Hepatocyte (in vitro differentiated cells): ENCODE results near the gene ZDHHC12. TPM values are rescaled to one million over a fixed set of nuclear protein-coding genes. Genes with fewer than 3 reads are reported as not detected.

Source experiments
- DNase-seq: peaks from one replicate; pipeline ENCODE4 v3.0.0-alpha.2; 2016; ENCODE audit warnings: low spot score
- H2AFZ ChIP-seq: fragments of 200-600 bp; sonication (generic); 2 replicates; pipeline ENCODE4 v1.6.0; 2016; ENCODE audit warnings: antibody characterized with exemption, mild to moderate bottlenecking
- H3K27ac ChIP-seq: fragments of 200-600 bp; sonication (generic); 2 replicates; pipeline ENCODE4 v1.5.1; 2016; ENCODE audit warnings: mild to moderate bottlenecking
- H3K27me3 ChIP-seq: fragments of 200-600 bp; sonication (generic); 2 replicates; pipeline ENCODE4 v1.6.1; 2016
- H3K36me3 ChIP-seq: fragments of 200-600 bp; sonication (generic); replicated peaks from 2 replicates; pipeline ENCODE4 v1.5.1; 2016; ENCODE audit warnings: low read depth; ENCODE audit not compliant: insufficient read depth
- H3K4me1 ChIP-seq: fragments of 200-600 bp; sonication (generic); 2 replicates; pipeline ENCODE4 v1.5.1; 2016; ENCODE audit warnings: mild to moderate bottlenecking, moderate library complexity; ENCODE audit not compliant: insufficient read depth
- H3K4me2 ChIP-seq: fragments of 200-600 bp; sonication (generic); 2 replicates; pipeline ENCODE4 v1.6.0; 2016
- H3K4me3 ChIP-seq: fragments of 200-600 bp; sonication (generic); 2 replicates; pipeline ENCODE4 v1.5.1; 2016; ENCODE audit warnings: mild to moderate bottlenecking
- H3K79me2 ChIP-seq: fragments of 200-600 bp; sonication (generic); 2 replicates; pipeline ENCODE4 v1.6.0; 2017; ENCODE audit warnings: mild to moderate bottlenecking
- H3K9me2 ChIP-seq: fragments of 200-600 bp; sonication (generic); replicated peaks from 2 replicates; pipeline ENCODE4 v1.6.0; 2017; ENCODE audit warnings: mild to moderate bottlenecking; ENCODE audit not compliant: insufficient read depth
- H3K9me3 ChIP-seq: fragments of 200-600 bp; sonication (generic); 2 replicates; pipeline ENCODE4 v1.5.1; 2016; ENCODE audit warnings: low read depth, mild to moderate bottlenecking
- H4K20me1 ChIP-seq: fragments of 200-600 bp; sonication (generic); 2 replicates; pipeline ENCODE4 v1.6.0; 2016; ENCODE audit warnings: mild to moderate bottlenecking; ENCODE audit not compliant: insufficient read depth, poor library complexity, severe bottlenecking
- EZH2 ChIP-seq: fragments of 200-600 bp; sonication (generic); IDR thresholded peaks from 2 replicates; pipeline ENCODE4 v1.6.1; 2016; ENCODE audit warnings: antibody characterized with exemption, mild to moderate bottlenecking, borderline replicate concordance
- EZH2phosphoT487 ChIP-seq: fragments of 200-600 bp; sonication (generic); IDR thresholded peaks from one replicate; pipeline ENCODE4 v1.6.1; 2018; ENCODE audit warnings: antibody characterized with exemption, mild to moderate bottlenecking, low read depth, moderate library complexity; ENCODE audit not compliant: unreplicated experiment, severe bottlenecking
- WGBS: methylation state at CpG from one replicate; pipeline ENCODE4 v1.1.6; 2016; ENCODE audit warnings: low lambda C conversion rate; ENCODE audit errors: missing lambda C conversion rate; 5-methylcytosine and 5-hydroxymethylcytosine counted together
- polyA plus RNA-seq: library from polyadenylated mRNA; unstranded; fragments of >200 nt; fragmentation: Nextera tagmentation; extraction: Ambion mirVana; gene quantifications from 2 replicates; pipeline ENCODE4 v1.2.1, GENCODE V29; 2016
- total RNA-seq: library from RNA; depleted of rRNA; stranded (reverse); fragments of >200 nt; gene quantifications from 2 replicates; pipeline ENCODE4 v1.2.3, GENCODE V29; 2014
- TF ChIP-seq, protein P1 (sequence below): fragments of 200-600 bp; sonication (generic); IDR thresholded peaks from 2 replicates; pipeline ENCODE4 v1.5.1; 2016; ENCODE audit warnings: antibody characterized with exemption, mild to moderate bottlenecking; ENCODE audit not compliant: poor library complexity

The ZDHHC12 gene
- total and polyA plus RNA-seq, 2 experiments from 2014 or later = 26.2 to 76.3 TPM

DNA sequence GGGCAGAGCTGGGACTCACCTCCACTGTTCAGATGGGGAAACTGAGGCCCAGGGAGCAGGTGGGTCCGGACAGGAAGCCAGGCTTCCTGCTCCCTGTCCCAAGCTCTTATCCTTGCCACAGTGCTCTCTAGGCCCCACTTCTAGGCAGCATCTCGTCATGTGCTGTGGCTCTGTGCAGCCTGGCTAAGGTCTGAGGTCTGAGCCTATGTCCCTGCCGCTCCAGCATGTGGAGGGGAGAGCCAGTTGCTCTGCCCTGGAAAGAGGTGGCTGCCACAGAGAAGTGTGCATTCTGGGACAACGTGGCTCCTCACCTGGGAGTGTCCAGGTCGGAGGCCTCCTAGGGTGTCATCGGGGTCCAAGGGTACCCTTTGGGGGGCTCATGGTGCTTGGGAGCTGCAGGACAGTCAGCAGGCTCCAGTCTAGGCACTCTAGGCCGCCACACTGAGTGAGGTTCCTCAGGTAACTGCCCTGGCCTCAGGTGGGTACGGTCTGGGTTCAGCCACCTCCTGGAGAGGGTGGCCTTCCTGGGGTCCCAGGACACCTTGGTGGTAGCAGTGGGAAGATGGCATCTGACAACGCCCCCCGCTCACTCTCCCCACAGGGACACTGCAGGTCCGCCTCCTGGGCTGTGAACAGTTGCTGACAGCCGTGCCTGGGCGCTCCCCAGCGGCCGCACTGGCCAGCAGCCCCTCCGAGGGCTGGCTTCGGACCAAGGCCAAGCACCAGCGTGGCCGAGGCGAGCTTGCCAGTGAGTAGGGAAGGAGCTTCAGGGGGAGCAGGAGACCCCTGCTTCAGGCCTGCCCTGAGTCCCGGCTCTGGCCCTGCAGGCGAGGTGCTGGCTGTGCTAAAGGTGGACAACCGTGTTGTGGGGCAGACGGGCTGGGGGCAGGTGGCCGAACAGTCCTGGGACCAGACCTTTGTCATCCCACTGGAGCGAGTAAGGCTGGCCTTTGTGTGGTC, 11.2 kb downstream of the ZDHHC12 start:
- Histone ChIP-seq H3K36me3 (no peaks in the 10 kb centered on the region), H3K4me2 (no peak overlapping the region), H3K9me2 (no peaks in the 10 kb centered on the region), H3K27ac (no peak overlapping the region), H3K27me3 (no peaks in the 10 kb centered on the region), H3K4me1 (no peaks in the 10 kb centered on the region), H4K20me1 (no peaks in the 10 kb centered on the region), H3K79me2 (no peaks in the 10 kb centered on the region), H3K4me3 (no peak overlapping the region), H2AFZ (no peak overlapping the region), H3K9me3 (no peaks in the 10 kb centered on the region)
- no peak for TF ChIP-seq EZH2phosphoT487
- DNase-seq = no peak
- WGBS = 95% methylated on average over 26 of the region's 26 CpGs

DNA sequence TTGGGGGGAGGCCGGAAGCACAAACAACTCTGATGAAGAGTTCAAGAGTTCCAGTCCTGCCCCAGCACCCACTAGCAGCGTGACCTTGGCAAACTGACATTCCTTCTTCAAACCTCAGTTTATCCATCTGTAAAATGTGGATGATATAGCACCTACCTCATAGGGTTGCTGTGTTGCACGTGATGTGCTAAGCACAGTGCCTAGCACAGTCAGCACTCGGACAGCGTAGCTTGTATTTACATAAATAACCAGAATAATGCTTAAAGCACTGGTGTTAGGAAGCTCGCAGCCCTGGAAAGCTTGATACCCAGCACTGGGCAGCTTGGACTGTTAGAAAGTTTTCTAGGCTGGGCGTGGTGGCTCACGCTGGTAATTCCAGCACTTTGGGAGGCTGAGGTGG, 16.5 kb downstream of the ZDHHC12 start:
- TF ChIP-seq EZH2 (no peak), EZH2phosphoT487 (no peak)
- TF ChIP-seq, protein P1, sequence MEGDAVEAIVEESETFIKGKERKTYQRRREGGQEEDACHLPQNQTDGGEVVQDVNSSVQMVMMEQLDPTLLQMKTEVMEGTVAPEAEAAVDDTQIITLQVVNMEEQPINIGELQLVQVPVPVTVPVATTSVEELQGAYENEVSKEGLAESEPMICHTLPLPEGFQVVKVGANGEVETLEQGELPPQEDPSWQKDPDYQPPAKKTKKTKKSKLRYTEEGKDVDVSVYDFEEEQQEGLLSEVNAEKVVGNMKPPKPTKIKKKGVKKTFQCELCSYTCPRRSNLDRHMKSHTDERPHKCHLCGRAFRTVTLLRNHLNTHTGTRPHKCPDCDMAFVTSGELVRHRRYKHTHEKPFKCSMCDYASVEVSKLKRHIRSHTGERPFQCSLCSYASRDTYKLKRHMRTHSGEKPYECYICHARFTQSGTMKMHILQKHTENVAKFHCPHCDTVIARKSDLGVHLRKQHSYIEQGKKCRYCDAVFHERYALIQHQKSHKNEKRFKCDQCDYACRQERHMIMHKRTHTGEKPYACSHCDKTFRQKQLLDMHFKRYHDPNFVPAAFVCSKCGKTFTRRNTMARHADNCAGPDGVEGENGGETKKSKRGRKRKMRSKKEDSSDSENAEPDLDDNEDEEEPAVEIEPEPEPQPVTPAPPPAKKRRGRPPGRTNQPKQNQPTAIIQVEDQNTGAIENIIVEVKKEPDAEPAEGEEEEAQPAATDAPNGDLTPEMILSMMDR = no peak
- H3K9me3 ChIP-seq = no peaks in the 10 kb centered on the region
- no peak overlapping the region for H3K4me2 ChIP-seq
- 98% methylated on average over 8 of the region's 8 CpGs for WGBS
- no peaks in the 10 kb centered on the region for H3K4me1 ChIP-seq
- no peaks in the 10 kb centered on the region for H3K79me2 ChIP-seq
- H2AFZ ChIP-seq = no peak overlapping the region
- no peaks in the 10 kb centered on the region for H3K27me3 ChIP-seq
- no peaks in the 10 kb centered on the region for H3K36me3 ChIP-seq
- H3K27ac ChIP-seq = no peak overlapping the region
- H4K20me1 ChIP-seq = no peaks in the 10 kb centered on the region
- DNase-seq = no peak
- H3K4me3 ChIP-seq = no peak overlapping the region
- no peaks in the 10 kb centered on the region for H3K9me2 ChIP-seq

DNA sequence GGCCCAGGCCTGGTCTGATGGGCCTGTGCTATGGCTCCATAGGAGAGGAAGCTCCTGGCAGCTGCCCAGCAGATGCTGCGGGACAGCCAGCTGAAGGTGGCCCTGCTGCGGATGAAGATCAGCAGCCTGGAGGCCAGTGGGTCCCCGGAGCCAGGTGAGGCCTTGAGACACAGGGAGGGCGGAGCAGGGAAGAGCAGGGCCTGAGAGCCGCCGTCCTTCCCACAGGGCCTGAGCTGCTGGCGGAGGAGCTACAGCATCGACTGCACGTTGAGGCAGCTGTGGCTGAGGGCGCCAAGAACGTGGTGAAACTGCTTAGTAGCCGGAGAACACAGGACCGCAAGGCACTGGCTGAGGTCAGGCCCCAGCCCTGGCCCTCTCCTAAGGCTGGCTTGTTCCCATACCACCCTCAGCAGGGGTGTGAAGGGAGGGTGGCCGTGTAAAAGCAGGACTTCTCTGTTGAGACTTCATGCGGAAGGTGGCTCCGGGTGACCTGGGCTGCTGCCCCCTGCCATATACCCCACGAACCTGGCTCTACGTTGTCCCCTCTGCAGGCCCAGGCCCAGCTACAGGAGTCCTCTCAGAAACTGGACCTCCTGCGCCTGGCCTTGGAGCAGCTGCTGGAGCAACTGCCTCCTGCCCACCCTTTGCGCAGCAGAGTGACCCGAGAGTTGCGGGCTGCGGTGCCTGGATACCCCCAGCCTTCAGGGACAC, 17.1 kb downstream of the ZDHHC12 start:
- no peaks in the 10 kb centered on the region for H3K9me2 ChIP-seq
- H3K4me3 ChIP-seq = no peak overlapping the region
- H3K4me2 ChIP-seq = no peak overlapping the region
- 92% methylated on average over 22 of the region's 23 CpGs for WGBS
- H3K9me3 ChIP-seq = no peaks in the 10 kb centered on the region
- H3K27me3 ChIP-seq = no peaks in the 10 kb centered on the region
- H3K4me1 ChIP-seq = no peaks in the 10 kb centered on the region
- H3K36me3 ChIP-seq = no peaks in the 10 kb centered on the region
- H2AFZ ChIP-seq = no peak overlapping the region
- H3K79me2 ChIP-seq = no peaks in the 10 kb centered on the region
- DNase-seq = no peak
- no peak overlapping the region for H3K27ac ChIP-seq
- no peaks in the 10 kb centered on the region for H4K20me1 ChIP-seq
- TF ChIP-seq EZH2phosphoT487 (no peak), EZH2 (no peak)
- TF ChIP-seq, protein P1 = no peak

DNA sequence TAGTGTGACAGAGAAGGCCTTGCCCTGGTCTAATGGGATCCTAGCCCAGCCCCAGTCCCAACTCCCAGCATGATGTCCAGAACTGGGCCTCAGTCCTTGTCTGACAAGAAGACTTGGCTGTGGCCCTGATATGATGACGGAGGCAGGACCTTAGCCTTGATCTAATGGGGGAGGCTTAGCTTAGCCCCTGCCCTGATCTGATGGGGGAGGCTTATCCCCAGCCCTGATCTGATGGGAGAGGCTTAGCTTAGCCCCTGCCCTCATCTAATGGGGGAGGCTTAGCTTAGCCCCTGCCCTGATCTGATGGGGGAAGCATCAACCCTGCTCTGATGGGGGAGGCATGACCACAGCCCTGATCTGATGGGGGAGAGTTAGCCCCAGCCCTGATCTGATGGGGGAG, 17.9 kb downstream of the ZDHHC12 start:
- 100% methylated on average over 1 of the region's 1 CpG for WGBS
- Histone ChIP-seq H3K4me3 (no peak overlapping the region), H4K20me1 (no peaks in the 10 kb centered on the region), H3K4me2 (no peak overlapping the region), H2AFZ (no peak overlapping the region), H3K79me2 (no peaks in the 10 kb centered on the region), H3K27ac (no peak overlapping the region), H3K27me3 (no peaks in the 10 kb centered on the region), H3K9me2 (no peaks in the 10 kb centered on the region), H3K9me3 (no peaks in the 10 kb centered on the region), H3K36me3 (no peaks in the 10 kb centered on the region), H3K4me1 (no peaks in the 10 kb centered on the region)
- TF ChIP-seq EZH2 (no peak), EZH2phosphoT487 (no peak)
- TF ChIP-seq, protein P1 = no peak
- no peak for DNase-seq
